Neural cell (in vitro differentiated cells): ENCODE data around the gene TMSB4X.

Experiments
- CTCF ChIP-seq: fragments of 450-650 bp; IDR thresholded peaks from 2 replicates; pipeline ENCODE4 v1.5.1; 2014; ENCODE audit warnings: antibody characterized with exemption, mild to moderate bottlenecking, moderate library complexity; ENCODE audit not compliant: poor library complexity, severe bottlenecking
- EP300 ChIP-seq: fragments of 450-650 bp; conservative IDR thresholded peaks from 2 replicates; pipeline ENCODE4 v1.6.1; 2014; ENCODE audit warnings: antibody characterized with exemption, mild to moderate bottlenecking, moderate library complexity; ENCODE audit not compliant: poor library complexity, severe bottlenecking
- EZH2 ChIP-seq: fragments of 200-600, 300-800 bp; shearing (Covaris generic), sonication (generic); IDR thresholded peaks from 2 replicates; pipeline ENCODE4 v1.6.1; 2014; ENCODE audit warnings: antibody characterized with exemption, low read length, borderline replicate concordance, mild to moderate bottlenecking; ENCODE audit not compliant: insufficient read depth, poor library complexity, severe bottlenecking
- TAF1 ChIP-seq: IDR thresholded peaks from 2 replicates; pipeline ENCODE4 v1.6.1; 2012; ENCODE audit warnings: low read depth

- TF ChIP-seq CTCF, result no peak
- TF ChIP-seq EZH2, result no peak
- TF ChIP-seq TAF1, result no peak
- no peak for TF ChIP-seq EP300
These were observed 18.0 kb upstream of the TMSB4X start for GRCh38 chrX:12956704-12957534.
